ENCODE results near the gene CADM3. TPM values are rescaled to one million over a fixed set of nuclear protein-coding genes. Genes with fewer than 3 reads are reported as not detected.

Gene CADM3
- total RNA-seq, 1 experiment from 2014 or later: 0.28 TPM

- CTCF ChIA-PET: no interaction called here
- POLR2A ChIA-PET: no interaction called here
- no peak overlapping the region for H3K4me3 ChIP-seq (ENCODE audit: low read depth in 2 of 2, low read length in 2 of 2)
- in situ Hi-C loops (cut with HindIII; ENCODE audit: low pct_unique_long_range_greater_than_20kb, low sequenced_read_pairs) (no loop called here), intact Hi-C loops (cut with micrococcal nuclease; ENCODE audit: unreplicated experiment) (no loop called here)
- no peaks in the 10 kb centered on the region for H3K4me1 ChIP-seq (ENCODE audit: control insufficient read depth, insufficient read depth, low read length)
- no peak for DNase-seq (ENCODE audit: low read depth, low spot score)
- no peak for ATAC-seq
- no peak overlapping the region for H3K27ac ChIP-seq (ENCODE audit: low read length)
- peaks cover 16% of the 10 kb centered on the region for H3K27me3 ChIP-seq (ENCODE audit: control insufficient read depth, insufficient read depth, low read length)
- TF ChIP-seq SIN3A (IDR thresholded peaks at IDR 0.05; ENCODE audit: borderline replicate concordance, insufficient read depth, low read depth, low read length) (no peak), POLR2AphosphoS5 (IDR thresholded peaks at IDR 0.05; ENCODE audit: low read depth, low read length) (no peak), TCF7L2 (IDR thresholded peaks at IDR 0.05; ENCODE audit: low read depth, low read length) (no peak)
- no TSS peak for BruUV-seq (replicated peaks)
- H3K36me3 ChIP-seq (ENCODE audit: control insufficient read depth, insufficient read depth, low read length): no peaks in the 10 kb centered on the region
- no peaks in the 10 kb centered on the region for H3K9me3 ChIP-seq (ENCODE audit: control insufficient read depth, insufficient read depth, low read depth, low read length)
Observed at GRCh38 chr1:159206110-159206509, 34.7 kb downstream of the CADM3 start.

- Histone ChIP-seq H3K9me3 (ENCODE audit: control insufficient read depth, insufficient read depth, low read depth, low read length) (no peaks in the 10 kb centered on the region), H3K4me3 (ENCODE audit: low read depth in 2 of 2, low read length in 2 of 2) (no peak overlapping the region), H3K36me3 (ENCODE audit: control insufficient read depth, insufficient read depth, low read length) (no peaks in the 10 kb centered on the region), H3K27ac (ENCODE audit: low read length) (no peak overlapping the region), H3K27me3 (ENCODE audit: control insufficient read depth, insufficient read depth, low read length) (peaks cover 16% of the 10 kb centered on the region), H3K4me1 (ENCODE audit: control insufficient read depth, insufficient read depth, low read length) (no peaks in the 10 kb centered on the region)
- no peak for ATAC-seq
- no TSS peak for BruUV-seq (replicated peaks)
- CTCF ChIA-PET: interaction anchor here (0.5 kb wide), 1 partner anchor 581 kb away, joined by 8 read pairs; no protein-coding TSS in a partner anchor
- TF ChIP-seq TCF7L2 (IDR thresholded peaks at IDR 0.05; ENCODE audit: low read depth, low read length) (no peak), SIN3A (IDR thresholded peaks at IDR 0.05; ENCODE audit: borderline replicate concordance, insufficient read depth, low read depth, low read length) (no peak), REST (IDR thresholded peaks at IDR 0.05; ENCODE audit: insufficient read depth in 1 of 2, low read depth in 2 of 2, low read length in 1 of 2) (no peak), POLR2AphosphoS5 (IDR thresholded peaks at IDR 0.05; ENCODE audit: low read depth, low read length) (no peak)
- TF ChIP-seq, protein P1, sequence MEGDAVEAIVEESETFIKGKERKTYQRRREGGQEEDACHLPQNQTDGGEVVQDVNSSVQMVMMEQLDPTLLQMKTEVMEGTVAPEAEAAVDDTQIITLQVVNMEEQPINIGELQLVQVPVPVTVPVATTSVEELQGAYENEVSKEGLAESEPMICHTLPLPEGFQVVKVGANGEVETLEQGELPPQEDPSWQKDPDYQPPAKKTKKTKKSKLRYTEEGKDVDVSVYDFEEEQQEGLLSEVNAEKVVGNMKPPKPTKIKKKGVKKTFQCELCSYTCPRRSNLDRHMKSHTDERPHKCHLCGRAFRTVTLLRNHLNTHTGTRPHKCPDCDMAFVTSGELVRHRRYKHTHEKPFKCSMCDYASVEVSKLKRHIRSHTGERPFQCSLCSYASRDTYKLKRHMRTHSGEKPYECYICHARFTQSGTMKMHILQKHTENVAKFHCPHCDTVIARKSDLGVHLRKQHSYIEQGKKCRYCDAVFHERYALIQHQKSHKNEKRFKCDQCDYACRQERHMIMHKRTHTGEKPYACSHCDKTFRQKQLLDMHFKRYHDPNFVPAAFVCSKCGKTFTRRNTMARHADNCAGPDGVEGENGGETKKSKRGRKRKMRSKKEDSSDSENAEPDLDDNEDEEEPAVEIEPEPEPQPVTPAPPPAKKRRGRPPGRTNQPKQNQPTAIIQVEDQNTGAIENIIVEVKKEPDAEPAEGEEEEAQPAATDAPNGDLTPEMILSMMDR (IDR thresholded peaks at IDR 0.05): no peak
- POLR2A ChIA-PET: no interaction called here
- no peak for DNase-seq (ENCODE audit: low read depth, low spot score)
- in situ Hi-C loops (cut with HindIII; ENCODE audit: low pct_unique_long_range_greater_than_20kb, low sequenced_read_pairs): no loop called here
- intact Hi-C loops (cut with micrococcal nuclease; ENCODE audit: unreplicated experiment): no loop called here
Observed at GRCh38 chr1:159207080-159207479, 35.7 kb downstream of the CADM3 start.

DNA sequence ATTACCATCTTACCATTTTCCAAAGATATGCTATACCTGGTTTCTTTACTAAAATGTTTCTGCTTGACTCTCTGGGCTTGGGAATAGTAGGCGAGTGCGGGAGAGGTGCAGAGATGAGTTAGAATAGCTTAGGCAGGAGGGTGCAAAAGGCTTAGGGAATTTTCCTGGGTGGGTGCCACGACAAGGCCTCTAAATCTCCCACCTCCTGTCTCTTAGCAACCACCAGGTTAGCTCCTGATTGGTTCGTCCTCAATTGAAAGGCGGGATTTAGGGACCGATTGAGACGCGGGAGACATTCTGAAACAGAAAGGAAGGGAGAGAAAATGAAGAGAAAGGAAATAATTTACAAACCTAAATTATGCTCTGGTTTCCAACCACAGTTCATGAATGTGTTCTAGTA, 36.4 kb downstream of the CADM3 start:
- TF ChIP-seq POLR2AphosphoS5 (IDR thresholded peaks at IDR 0.05; ENCODE audit: low read depth, low read length) (no peak), TCF7L2 (IDR thresholded peaks at IDR 0.05; ENCODE audit: low read depth, low read length) (no peak), REST (IDR thresholded peaks at IDR 0.05; ENCODE audit: insufficient read depth in 1 of 2, low read depth in 2 of 2, low read length in 1 of 2) (no peak), SIN3A (IDR thresholded peaks at IDR 0.05; ENCODE audit: borderline replicate concordance, insufficient read depth, low read depth, low read length) (no peak)
- TF ChIP-seq, protein P1 (IDR thresholded peaks at IDR 0.05): no peak
- peaks cover 16% of the 10 kb centered on the region for H3K27me3 ChIP-seq (ENCODE audit: control insufficient read depth, insufficient read depth, low read length)
- intact Hi-C loops (cut with micrococcal nuclease; ENCODE audit: unreplicated experiment): no loop called here
- ChIA-PET CTCF (no interaction called here), POLR2A (no interaction called here)
- no peaks in the 10 kb centered on the region for H3K36me3 ChIP-seq (ENCODE audit: control insufficient read depth, insufficient read depth, low read length)
- DNase-seq (ENCODE audit: low read depth, low spot score) (no peak), ATAC-seq (no peak)
- H3K4me1 ChIP-seq (ENCODE audit: control insufficient read depth, insufficient read depth, low read length): no peaks in the 10 kb centered on the region
- no peak overlapping the region for H3K27ac ChIP-seq (ENCODE audit: low read length)
- no TSS peak for BruUV-seq (replicated peaks)
- H3K9me3 ChIP-seq (ENCODE audit: control insufficient read depth, insufficient read depth, low read depth, low read length): no peaks in the 10 kb centered on the region
- no peak overlapping the region for H3K4me3 ChIP-seq (ENCODE audit: low read depth in 2 of 2, low read length in 2 of 2)
- in situ Hi-C loops (cut with HindIII; ENCODE audit: low pct_unique_long_range_greater_than_20kb, low sequenced_read_pairs): no loop called here
